IPS DF 19.7 (cell line): ENCODE measurements around the gene TNS3.

Experiments used
- DNase-seq: peaks from one replicate; pipeline ENCODE4 v3.0.0-alpha.2; 2013; ENCODE audit warnings: low read depth, low spot score

Gene TNS3

GRCh38 chr7:47228386-47229014 lies 353.4 kb downstream of the TNS3 start:
- no peak for DNase-seq

GRCh38 chr7:47227762-47228177 lies 354.1 kb downstream of the TNS3 start:
- DNase-seq, result no peak

- DNase-seq, result no peak
These were observed 355.2 kb downstream of the TNS3 start for GRCh38 chr7:47226696-47227095.

- DNase-seq, result no peak
These were observed 356.4 kb downstream of the TNS3 start for GRCh38 chr7:47225387-47226131.
